ENCODE data around the gene FLNB.

The FLNB gene

GRCh38 chr3:58164199-58164879 is 156.1 kb downstream of the FLNB start:
- DNase-seq (ENCODE audit: low read depth in 2 of 2): no peak

GRCh38 chr3:58164906-58165821 is 156.9 kb downstream of the FLNB start:
- DNase-seq (ENCODE audit: low read depth in 2 of 2): no peak

- DNase-seq (ENCODE audit: low read depth in 2 of 2): peak in 1 of 2 experiments; percentile 30
Observed at GRCh38 chr3:58167431-58168351, 159.5 kb downstream of the FLNB start.

GRCh38 chr3:58168498-58168897 is 160.3 kb downstream of the FLNB start:
- DNase-seq (ENCODE audit: low read depth in 2 of 2): no peak

- DNase-seq (ENCODE audit: low read depth in 2 of 2): no peak
Observed at GRCh38 chr3:58169371-58169770, 161.1 kb downstream of the FLNB start.

GRCh38 chr3:58170376-58170775 is 162.2 kb downstream of the FLNB start:
- DNase-seq (ENCODE audit: low read depth in 2 of 2): no peak

GRCh38 chr3:58171126-58171525 is 162.9 kb downstream of the FLNB start:
- DNase-seq (ENCODE audit: low read depth in 2 of 2): no peak

GRCh38 chr3:58173029-58173668 is 164.9 kb downstream of the FLNB start:
- DNase-seq (ENCODE audit: low read depth in 2 of 2): no peak

- DNase-seq (ENCODE audit: low read depth in 2 of 2): no peak
Observed at GRCh38 chr3:58173669-58174398, 165.6 kb downstream of the FLNB start.

- DNase-seq (ENCODE audit: low read depth in 2 of 2): no peak
Observed at GRCh38 chr3:58175187-58175436, 166.9 kb downstream of the FLNB start.

- no peak for DNase-seq (ENCODE audit: low read depth in 2 of 2)
Observed at GRCh38 chr3:58175437-58176184, 167.4 kb downstream of the FLNB start.

GRCh38 chr3:58176185-58176530 is 167.9 kb downstream of the FLNB start:
- DNase-seq (ENCODE audit: low read depth in 2 of 2): no peak

- no peak for DNase-seq (ENCODE audit: low read depth in 2 of 2)
Observed at GRCh38 chr3:58176827-58177489, 168.7 kb downstream of the FLNB start.

GRCh38 chr3:58177747-58178527 is 169.7 kb downstream of the FLNB start:
- DNase-seq (ENCODE audit: low read depth in 2 of 2): peak; percentile 49 to 61

GRCh38 chr3:58178528-58179234 is 170.5 kb downstream of the FLNB start:
- DNase-seq (ENCODE audit: low read depth in 2 of 2): no peak

- no peak for DNase-seq (ENCODE audit: low read depth in 2 of 2)
Observed at GRCh38 chr3:58179235-58180098, 171.2 kb downstream of the FLNB start.

- no peak for DNase-seq (ENCODE audit: low read depth in 2 of 2)
Observed at GRCh38 chr3:58180099-58180880, 172.1 kb downstream of the FLNB start.

Data from fibroblast of skin of left quadriceps (primary cell).